HG03039 (cell line): ENCODE results near the gene KIF26B.

Experiments
- ATAC-seq: cut with Tn5 transposase; IDR thresholded peaks from one replicate; pipeline ENCODE4 v1.9.1; 2021; ENCODE audit warnings: mild to moderate bottlenecking, moderate library complexity; ENCODE audit not compliant: unreplicated experiment

KIF26B gene

DNA sequence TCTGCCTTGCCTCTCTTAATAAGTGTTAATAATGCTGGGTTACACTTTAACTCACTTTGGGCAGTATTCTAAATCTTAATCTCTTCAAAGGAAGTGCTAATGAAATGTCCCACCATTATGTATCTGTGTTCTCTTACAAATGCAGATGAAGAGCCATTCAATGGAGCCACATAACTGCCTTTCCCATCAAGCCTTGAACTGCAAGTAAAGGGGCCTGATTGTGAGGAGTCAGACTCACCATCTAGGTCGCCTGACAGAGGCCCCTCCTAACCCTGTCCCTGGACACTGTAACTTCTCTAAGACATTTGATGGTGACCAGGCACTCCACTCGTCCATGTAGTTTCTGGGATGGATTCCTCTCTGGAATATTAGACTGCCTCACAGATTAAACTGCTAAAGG is 329.4 kb downstream of the KIF26B start:
- no peak for ATAC-seq

DNA sequence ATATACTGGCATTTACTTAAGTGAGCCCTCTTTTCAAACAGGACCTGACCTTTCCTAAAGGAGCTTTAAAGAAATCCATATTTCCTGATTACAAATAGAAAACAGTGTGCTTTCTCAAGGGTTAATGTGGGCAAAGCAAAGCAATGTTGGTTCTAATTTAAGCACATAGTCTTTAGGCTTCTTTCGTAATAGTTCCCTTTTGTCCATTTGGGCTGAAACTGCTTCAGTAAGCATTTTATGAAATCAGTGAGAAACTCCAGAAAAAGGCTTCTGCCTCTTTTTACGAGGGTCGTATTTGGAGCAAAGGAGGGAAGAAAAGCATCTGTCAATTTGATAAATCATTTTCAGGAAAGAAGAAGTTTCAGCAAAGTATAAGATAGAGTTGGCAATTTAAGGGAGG is 331.2 kb downstream of the KIF26B start:
- no peak for ATAC-seq

- no peak for ATAC-seq
Observed at GRCh38 chr1:245486775-245487470, 332.1 kb downstream of the KIF26B start.

GRCh38 chr1:245488346-245489129 is 333.8 kb downstream of the KIF26B start:
- ATAC-seq = no peak

GRCh38 chr1:245489838-245490237 is 335.1 kb downstream of the KIF26B start:
- no peak for ATAC-seq

DNA sequence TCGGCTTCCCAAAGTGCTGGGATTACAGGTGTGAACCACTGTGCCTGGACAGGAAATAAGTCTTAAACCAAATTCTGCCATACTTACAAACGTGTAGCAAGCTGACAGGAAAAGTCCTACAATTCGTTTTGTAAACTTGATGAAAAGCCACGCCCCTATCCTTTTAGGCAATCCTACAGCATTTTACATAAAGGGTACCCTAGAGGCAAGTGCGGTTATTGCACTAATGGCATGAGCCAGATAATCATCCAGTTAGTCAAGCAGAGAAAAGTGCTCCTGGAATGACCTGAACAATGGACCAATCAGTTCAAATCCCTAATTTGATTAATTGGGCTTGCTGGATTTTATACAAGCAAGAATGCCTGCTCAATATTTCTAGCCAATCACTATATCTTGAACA is 338.2 kb downstream of the KIF26B start:
- ATAC-seq = no peak

DNA sequence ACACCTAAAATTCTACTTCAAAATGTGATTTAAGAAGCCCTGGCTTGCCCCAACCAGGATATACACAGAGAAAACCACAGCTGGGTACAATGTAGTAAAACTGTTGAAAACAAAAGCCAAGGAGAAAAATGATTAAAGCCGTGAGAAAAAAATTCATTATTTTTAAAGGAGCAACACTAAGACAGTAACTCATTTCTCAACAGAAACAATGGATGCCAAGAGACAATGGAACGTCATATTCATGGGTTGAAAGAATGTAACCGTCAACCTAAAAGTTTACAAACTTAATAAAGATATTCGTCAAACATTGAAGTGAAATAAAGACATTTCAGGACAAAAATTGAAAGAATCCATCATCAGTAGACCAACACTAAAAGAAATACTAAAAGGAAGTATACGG is 340.9 kb downstream of the KIF26B start:
- no peak for ATAC-seq

- no peak for ATAC-seq
Observed at GRCh38 chr1:245500546-245500945, 345.8 kb downstream of the KIF26B start.

DNA sequence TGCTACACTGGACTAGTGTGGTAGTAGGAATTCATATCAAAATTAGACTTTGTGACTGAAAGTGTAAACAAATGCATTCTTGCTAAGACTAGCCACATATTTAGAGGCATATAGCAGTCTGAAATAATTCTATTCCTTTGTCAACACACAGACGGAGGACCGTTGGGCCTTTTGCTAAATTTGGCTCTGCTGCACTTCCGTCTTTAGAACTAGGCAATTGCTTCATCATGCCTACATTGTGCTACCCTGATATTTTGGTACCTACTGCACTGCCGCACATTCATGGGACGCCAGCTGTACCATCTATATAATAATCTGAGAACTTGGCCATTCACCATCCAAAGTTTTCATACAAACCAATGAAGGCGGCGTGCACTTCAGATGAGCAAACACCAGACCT is 346.8 kb downstream of the KIF26B start:
- no peak for ATAC-seq

DNA sequence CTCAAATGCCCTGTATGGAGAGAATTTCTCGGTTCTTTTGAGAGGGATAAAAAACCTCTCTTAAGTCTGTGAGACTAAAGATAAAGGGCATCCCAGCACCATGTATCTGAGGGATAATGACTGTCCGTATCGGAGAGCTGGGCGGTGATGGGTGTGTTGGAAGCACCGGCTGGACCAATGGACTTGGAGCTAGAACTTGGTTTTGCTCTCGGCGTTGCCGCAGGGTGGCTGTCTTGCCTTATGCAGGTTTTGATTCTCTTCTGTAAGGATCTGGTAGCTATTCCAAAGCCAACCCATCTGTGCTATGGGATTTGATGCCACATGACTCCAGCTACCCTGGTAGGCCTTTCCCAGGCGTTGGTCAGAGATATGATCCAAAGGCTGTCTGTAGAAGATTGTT is 348.8 kb downstream of the KIF26B start:
- no peak for ATAC-seq

- no peak for ATAC-seq
Observed at GRCh38 chr1:245510144-245510543, 355.4 kb downstream of the KIF26B start.

- ATAC-seq = no peak
Observed at GRCh38 chr1:245512181-245512888, 357.6 kb downstream of the KIF26B start.

GRCh38 chr1:245512980-245513578 is 358.3 kb downstream of the KIF26B start:
- ATAC-seq = no peak

DNA sequence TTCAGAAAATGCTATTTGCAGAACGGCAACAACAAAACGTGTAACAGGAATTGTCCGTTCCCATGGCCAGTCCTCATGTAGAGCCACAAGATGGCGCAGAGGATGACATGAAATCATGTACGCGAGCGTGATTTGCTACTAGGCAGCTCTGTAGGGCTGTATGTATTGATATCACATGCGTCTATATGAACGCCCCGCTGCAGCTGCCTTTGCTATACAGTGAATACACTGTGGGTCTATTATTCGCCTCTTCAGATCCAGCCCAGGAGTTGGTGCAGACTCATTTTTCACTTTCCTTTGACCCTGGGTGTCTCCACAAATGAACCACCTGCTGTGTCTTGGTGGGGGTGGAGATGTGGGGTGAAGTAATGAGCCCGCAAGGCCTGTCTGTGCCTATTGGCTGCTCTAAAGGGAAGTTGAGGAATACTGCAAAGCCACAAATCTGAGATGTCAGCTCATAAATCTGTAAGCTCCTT is 361.5 kb downstream of the KIF26B start:
- ATAC-seq = no peak

DNA sequence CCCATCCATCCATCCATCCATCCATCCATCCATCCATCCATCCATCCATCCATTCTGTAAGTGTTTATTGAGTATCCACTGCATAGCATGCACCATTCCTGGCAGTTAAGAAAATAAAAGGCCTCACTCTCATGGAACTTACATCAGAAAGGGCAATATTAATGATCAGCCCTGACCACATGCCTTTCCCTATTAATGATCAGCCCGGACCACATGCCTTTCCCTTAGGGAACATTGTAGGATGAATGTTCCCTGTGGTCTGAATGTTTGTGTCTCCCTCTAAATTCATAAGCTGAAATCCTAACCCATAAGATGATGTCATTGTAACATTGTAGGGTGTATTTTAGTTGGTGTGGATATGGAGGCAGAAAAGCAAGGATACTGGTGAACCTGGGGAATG is 365.8 kb downstream of the KIF26B start:
- ATAC-seq = no peak

GRCh38 chr1:245526141-245526540 is 371.4 kb downstream of the KIF26B start:
- ATAC-seq = no peak

DNA sequence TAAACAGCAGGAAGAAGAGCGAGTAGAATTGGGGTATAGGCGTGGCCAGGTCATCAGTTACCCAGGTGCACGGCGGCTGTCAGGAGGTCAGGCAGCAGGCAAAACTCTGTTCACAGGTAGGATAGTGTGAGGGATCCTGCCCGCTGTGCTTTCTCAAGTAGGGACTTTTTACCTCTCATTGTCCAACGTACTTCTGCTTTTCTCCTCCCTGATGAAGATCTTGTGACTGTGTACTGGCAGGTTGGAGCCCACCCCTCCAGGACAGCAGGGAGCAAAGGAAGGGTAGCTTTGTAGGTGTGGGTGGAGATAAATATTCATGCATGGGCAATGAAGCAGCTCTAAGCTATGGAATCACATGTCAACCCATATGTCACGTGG is 373.5 kb downstream of the KIF26B start:
- ATAC-seq = no peak

DNA sequence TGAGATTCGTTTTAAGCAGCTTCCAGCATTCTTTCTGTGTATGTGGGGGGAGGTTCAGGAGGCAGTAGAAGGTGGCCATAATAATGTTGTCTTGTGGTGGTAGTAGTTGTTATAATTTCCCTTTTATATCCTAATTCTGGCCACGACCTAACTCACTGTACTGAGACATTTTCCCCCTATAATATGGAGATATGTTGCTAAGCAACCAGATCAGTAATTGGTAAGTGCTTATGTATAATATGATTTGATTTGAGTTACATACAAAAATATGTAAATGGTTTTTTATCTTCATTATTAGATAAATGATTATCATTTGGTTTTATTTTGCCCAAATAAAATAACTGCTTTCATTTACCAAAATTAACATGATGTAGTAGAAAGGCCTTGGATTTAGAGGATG is 376.2 kb downstream of the KIF26B start:
- no peak for ATAC-seq

DNA sequence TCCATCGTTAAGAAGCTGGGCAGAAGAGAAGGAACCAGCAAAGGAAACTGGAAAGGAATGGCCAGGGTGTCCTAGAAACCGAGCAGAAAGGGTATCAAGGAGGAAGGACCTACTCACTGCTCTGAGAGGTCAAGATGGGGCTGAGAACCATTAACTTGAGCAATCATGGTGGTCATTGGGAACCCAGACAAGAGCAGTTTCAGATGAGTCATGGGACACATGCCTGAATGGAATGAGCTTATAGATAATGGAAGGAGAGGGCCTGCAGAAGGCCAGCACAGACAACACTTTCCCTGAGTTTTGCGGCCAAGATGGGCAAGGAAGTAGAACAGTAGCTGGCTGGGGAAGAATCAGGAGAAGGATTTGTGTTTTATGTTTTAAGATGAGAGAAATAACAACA is 383.2 kb downstream of the KIF26B start:
- ATAC-seq = no peak

GRCh38 chr1:245538671-245539070 is 383.9 kb downstream of the KIF26B start:
- ATAC-seq = no peak

DNA sequence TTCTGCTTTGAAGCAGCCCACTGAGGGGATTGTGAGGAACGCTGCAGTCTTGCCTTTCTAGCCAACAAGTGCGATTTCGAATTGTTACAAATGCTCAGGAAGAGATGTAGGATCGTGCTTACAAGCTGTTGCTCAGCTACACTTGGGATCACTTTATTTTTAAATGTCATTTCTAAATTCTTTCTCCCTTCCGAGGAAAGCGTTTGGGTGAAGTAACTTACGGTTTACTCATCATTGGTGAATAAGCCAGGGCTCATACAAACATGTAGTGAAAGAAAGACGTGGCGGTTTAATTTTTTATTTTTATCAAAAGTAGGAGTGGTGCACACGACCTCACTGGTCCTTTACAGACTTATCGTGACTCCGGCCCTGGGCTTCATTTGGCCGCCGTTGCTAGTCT is 386.6 kb downstream of the KIF26B start:
- no peak for ATAC-seq
